Endothelial cell of umbilical vein (primary cell): ENCODE measurements around the gene DNAI1.

Experiments used
- CTCF ChIP-seq, 2 donors: IDR thresholded peaks; 1 replicate in 1 of 2; 2 replicates in 1 of 2; pipeline ENCODE4 v1.5.1; 2011; ENCODE audit warnings: low read length in 2 of 2, mild to moderate bottlenecking in 2 of 2, moderate library complexity in 2 of 2, control low read depth in 1 of 2, inconsistent platforms in 1 of 2, low read depth in 1 of 2; ENCODE audit not compliant: insufficient read depth in 1 of 2; ENCODE audit errors: extremely low read depth in 1 of 2
- EZH2 ChIP-seq: IDR thresholded peaks from 2 replicates; pipeline ENCODE4 v1.6.1; 2012; ENCODE audit warnings: borderline replicate concordance, low read depth, mild to moderate bottlenecking, moderate library complexity, low read length, inconsistent platforms; ENCODE audit not compliant: severe bottlenecking
- JUN ChIP-seq: IDR thresholded peaks from 2 replicates; pipeline ENCODE4 v1.6.1; 2011; ENCODE audit warnings: borderline replicate concordance, low read depth; ENCODE audit not compliant: insufficient read length, insufficient read depth
- POLR2A ChIP-seq: IDR thresholded peaks from 2 replicates; pipeline ENCODE4 v1.6.1; 2012; ENCODE audit warnings: low read depth, mild to moderate bottlenecking, control low read depth, low read length
- POLR2AphosphoS5 ChIP-seq: IDR thresholded peaks from 2 replicates; pipeline ENCODE4 v1.6.1; 2012; ENCODE audit warnings: low read depth, mild to moderate bottlenecking, control low read depth, low read length, moderate library complexity; ENCODE audit not compliant: insufficient read depth

- TF ChIP-seq POLR2A (no peak), JUN (no peak), CTCF (IDR thresholded peaks at IDR 0.05; ENCODE audit: extremely low read depth in 1 of 2, insufficient read depth in 1 of 2, low read depth in 1 of 2, low read length in 2 of 2) (no peak), POLR2AphosphoS5 (no peak), EZH2 (no peak)
These were observed 57.4 kb downstream of the DNAI1 start for GRCh38 chr9:34515959-34516358.
